HCT116 (cell line): ENCODE measurements around the gene RAD23A. TPM values are rescaled to one million over a fixed set of nuclear protein-coding genes. Genes with fewer than 3 reads are reported as not detected.

ENCODE experiments used
- ATAC-seq: fragments of 200-7000 bp; cut with Tn5 transposase; 2 replicates; pipeline ENCODE4 v1.9.1; 2020; ENCODE audit warnings: mild to moderate bottlenecking, moderate library complexity
- BruUV-seq: library from RNA; stranded (reverse); fragments of 400-500 nt; replicated peaks from 2 replicates; lab custom pipeline; 2021; lab: Mats Ljungman, UMichigan
- CTCF ChIA-PET: fragments of 300-600 bp; sonication (Branson Sonifier 250); formaldehyde crosslinking; loops from one replicate; lab custom pipeline; 2021; ENCODE audit warnings: antibody characterized with exemption; lab: Charles Lee
- POLR2A ChIA-PET: fragments of 300-600, 350-600 bp; sonication (Branson Sonifier 250); formaldehyde crosslinking; loops from one replicate; lab custom pipeline; 2021; ENCODE audit warnings: antibody characterized with exemption; lab: Charles Lee
- RAD21 ChIA-PET, 2 experiments: fragments of 300-600 bp; sonication (Branson Sonifier 250); formaldehyde crosslinking; loops; one replicate each; lab custom pipeline; 2023; ENCODE audit warnings: low total read pairs in 2 of 2; ENCODE audit not compliant: uncharacterized antibody in 2 of 2, unreplicated experiment in 2 of 2, low non-redundant PET in 1 of 2; lab: Charles Lee
- DNase-seq: peaks from one replicate; pipeline ENCODE4 v3.0.0-alpha.2; 2010; ENCODE audit warnings: low read depth, low spot score
- H2AFZ ChIP-seq: fragments of 200-600 bp; shearing (Covaris generic), sonication (generic); 2 replicates; pipeline ENCODE4 v1.6.1; 2017; ENCODE audit warnings: low read depth, mixed run types, mixed read lengths, antibody characterized with exemption, low read length; ENCODE audit not compliant: poor library complexity, severe bottlenecking
- H3K27ac ChIP-seq: 2 replicates; pipeline ENCODE4 v1.5.1; 2012; ENCODE audit warnings: low read depth, low read length
- H3K27me3 ChIP-seq: fragments of 200-600 bp; sonication (generic); 2 replicates; pipeline ENCODE4 v1.6.1; 2016; ENCODE audit warnings: mixed run types, low read length, mixed read lengths; ENCODE audit not compliant: insufficient read depth
- H3K36me3 ChIP-seq, 2 experiments: fragments of 200-500 bp in 1 of 2; fragments of 200-600 bp in 1 of 2; sonication (Bioruptor generic) in 1 of 2; sonication (generic) in 1 of 2; 2 replicates each; pipeline versions ENCODE4 v1.5.1 to v1.6.1; 2014 to 2016; ENCODE audit warnings: low read length in 2 of 2, inconsistent platforms in 1 of 2, mixed read lengths in 1 of 2, mixed run types in 1 of 2; ENCODE audit not compliant: insufficient read depth in 2 of 2, control insufficient read depth in 1 of 2
- H3K4me1 ChIP-seq, 2 experiments: fragments of 200-600 bp in 1 of 2; sonication (generic) in 1 of 2; 2 replicates each; pipeline versions ENCODE4 v1.5.1 to v1.6.1; 2012 to 2017; ENCODE audit warnings: low read length in 2 of 2, inconsistent platforms in 1 of 2, mild to moderate bottlenecking in 1 of 2, mixed read lengths in 1 of 2, mixed run types in 1 of 2, moderate library complexity in 1 of 2; ENCODE audit not compliant: insufficient read depth in 2 of 2, control insufficient read depth in 1 of 2
- H3K4me2 ChIP-seq: fragments of 200-600 bp; sonication (generic); 2 replicates; pipeline ENCODE4 v1.6.1; 2017; ENCODE audit warnings: mixed run types, low read length, mixed read lengths
- H3K4me3 ChIP-seq, 2 experiments: fragments of 200-600 bp in 1 of 2; sonication (generic) in 1 of 2; replicated peaks in 1 of 2; 2 replicates each; pipeline ENCODE4 v1.5.1; 2011 to 2016; ENCODE audit warnings: low read length in 2 of 2, control low read depth in 1 of 2, low read depth in 1 of 2, mild to moderate bottlenecking in 1 of 2, mixed read lengths in 1 of 2, mixed run types in 1 of 2
- H3K79me2 ChIP-seq: fragments of 200-600 bp; sonication (generic); 2 replicates; pipeline ENCODE4 v1.6.1; 2017; ENCODE audit warnings: mild to moderate bottlenecking, mixed run types, low read length, moderate library complexity, mixed read lengths; ENCODE audit not compliant: insufficient read depth
- H3K9ac ChIP-seq: fragments of 200-600 bp; sonication (generic); 2 replicates; pipeline ENCODE4 v1.6.1; 2016; ENCODE audit warnings: low read length, mixed read lengths
- H3K9me2 ChIP-seq: fragments of 200-600 bp; sonication (generic), shearing (Covaris generic); 2 replicates; pipeline ENCODE4 v1.6.1; 2017; ENCODE audit warnings: mixed run types, mild to moderate bottlenecking, moderate library complexity; ENCODE audit not compliant: insufficient read depth
- H3K9me3 ChIP-seq, 2 experiments: fragments of 200-500 bp in 1 of 2; fragments of 200-600 bp in 1 of 2; sonication (Bioruptor generic) in 1 of 2; sonication (generic) in 1 of 2; 2 replicates each; pipeline ENCODE4 v1.6.1; 2014 to 2017; ENCODE audit warnings: low read length in 2 of 2, mixed read lengths in 2 of 2, inconsistent platforms in 1 of 2, low read depth in 1 of 2, mild to moderate bottlenecking in 1 of 2, mixed run types in 1 of 2, moderate library complexity in 1 of 2; ENCODE audit not compliant: control insufficient read depth in 1 of 2, insufficient read depth in 1 of 2
- H4K20me1 ChIP-seq: fragments of 200-600 bp; sonication (generic), shearing (Covaris generic); 2 replicates; pipeline ENCODE4 v1.6.1; 2017; ENCODE audit warnings: mixed run types, mild to moderate bottlenecking, moderate library complexity; ENCODE audit not compliant: insufficient read depth
- CEBPB ChIP-seq: IDR thresholded peaks from 2 replicates; pipeline ENCODE4 v1.6.1; 2012; ENCODE audit warnings: low read depth
- EGR1 ChIP-seq: IDR thresholded peaks from 2 replicates; pipeline ENCODE4 v1.6.1; 2012; ENCODE audit warnings: low read depth
- ELF1 ChIP-seq: IDR thresholded peaks from 2 replicates; pipeline ENCODE4 v1.6.1; 2012; ENCODE audit warnings: low read depth, borderline replicate concordance
- JUND ChIP-seq: IDR thresholded peaks from 2 replicates; pipeline ENCODE4 v1.6.1; 2012
- POLR2A ChIP-seq: IDR thresholded peaks from 2 replicates; pipeline ENCODE4 v1.7.0; 2011; ENCODE audit warnings: borderline replicate concordance; ENCODE audit not compliant: insufficient read depth, insufficient read length; ENCODE audit errors: extremely low read depth
- RAD21 ChIP-seq: IDR thresholded peaks from 2 replicates; pipeline ENCODE4 v1.6.1; 2012; ENCODE audit warnings: low read depth, mild to moderate bottlenecking
- SP1 ChIP-seq: IDR thresholded peaks from 2 replicates; pipeline ENCODE4 v1.6.1; 2012; ENCODE audit warnings: low read depth
- TCF7L2 ChIP-seq: IDR thresholded peaks from 2 replicates; pipeline ENCODE4 v1.7.0; 2011; ENCODE audit warnings: borderline replicate concordance, inconsistent platforms; ENCODE audit not compliant: insufficient read depth, insufficient read length; ENCODE audit errors: extremely low read depth
- YY1 ChIP-seq: IDR thresholded peaks from 2 replicates; pipeline ENCODE4 v1.6.1; 2011; ENCODE audit warnings: low read length, low read depth, moderate library complexity, mild to moderate bottlenecking; ENCODE audit not compliant: insufficient replicate concordance; ENCODE audit errors: extremely low read depth
- ZFX ChIP-seq: fragments of 450-650 bp; IDR thresholded peaks from 2 replicates; pipeline ENCODE4 v1.6.1; 2017
- ZNF274 ChIP-seq: fragments of 200-500 bp; sonication (Bioruptor generic); IDR thresholded peaks from 2 replicates; pipeline ENCODE4 v1.6.1; 2014; ENCODE audit warnings: mild to moderate bottlenecking, low read depth, low read length, inconsistent platforms
- intact Hi-C: fragments of 100-400 bp; cut with micrococcal nuclease; formaldehyde crosslinking; loops from 2 replicates; pipeline ENCODE4 v1.10.0; 2022
- total RNA-seq: library from RNA; stranded (reverse); gene quantifications from one replicate; pipeline ENCODE4 v1.2.1, GENCODE V29; 2021; ENCODE audit not compliant: unreplicated experiment
- TF ChIP-seq, protein P1 (sequence below): IDR thresholded peaks from 2 replicates; pipeline ENCODE4 v1.6.1; 2011; ENCODE audit warnings: mild to moderate bottlenecking, low read length, moderate library complexity; ENCODE audit not compliant: insufficient replicate concordance; ENCODE audit errors: extremely low read depth
- TF ChIP-seq, protein P2 (sequence below), 3 experiments: fragments of 200-600 bp in 1 of 3; sonication (generic) in 1 of 3; IDR thresholded peaks in 2 of 3; conservative IDR thresholded peaks in 1 of 3; 2 replicates each; pipeline ENCODE4 v1.5.1; 2012 to 2017; ENCODE audit warnings: low read depth in 2 of 3, low read length in 2 of 3, antibody characterized with exemption in 1 of 3, borderline replicate concordance in 1 of 3, control low read depth in 1 of 3, mild to moderate bottlenecking in 1 of 3, mixed read lengths in 1 of 3, mixed run types in 1 of 3, moderate library complexity in 1 of 3; ENCODE audit not compliant: insufficient read depth in 1 of 3
- TF ChIP-seq, protein P3 (sequence below): IDR thresholded peaks from 2 replicates; pipeline ENCODE4 v1.6.1; 2012
- TF ChIP-seq, protein P4 (sequence below): IDR thresholded peaks from 2 replicates; pipeline ENCODE4 v1.6.1; 2012; ENCODE audit warnings: low read depth

RAD23A gene
- total RNA-seq, 1 experiment from 2014 or later: 163 TPM

DNA sequence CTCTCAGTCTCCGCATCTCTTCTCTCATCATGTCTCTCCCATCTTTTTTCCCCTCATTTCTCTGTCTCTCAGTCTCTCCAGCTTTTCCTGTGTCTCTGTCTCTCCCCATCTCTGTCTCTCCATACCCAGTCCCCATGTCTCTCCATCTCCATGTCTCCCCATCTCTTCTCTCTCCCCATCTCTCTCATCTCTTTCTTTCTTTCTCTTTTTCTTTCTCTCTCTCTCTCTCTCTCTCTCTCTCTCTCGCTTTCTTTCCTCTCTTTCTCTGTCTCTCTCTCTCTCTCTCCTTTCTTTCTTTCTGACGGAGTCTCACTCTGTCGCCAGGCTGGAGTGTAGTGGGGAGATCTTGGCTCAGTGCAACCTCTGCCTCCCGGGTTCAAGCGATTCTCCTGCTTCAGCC is 37.0 kb downstream of the RAD23A start:
- no peak overlapping the region for H3K4me3 ChIP-seq
- ChIA-PET CTCF (interaction anchor here (1.5 to 8.0 kb wide), 3 partner anchors 75 to 111 kb away, joined by 3 to 94 read pairs (median 27); no protein-coding TSS in a partner anchor), POLR2A (interaction anchor here (1.0 kb wide), 1 partner anchor 112 kb away, joined by 3 read pairs; no protein-coding TSS in a partner anchor), RAD21 (no interaction called here)
- no peak overlapping the region for H3K27ac ChIP-seq
- ATAC-seq (no peak), DNase-seq (no peak)
- TF ChIP-seq POLR2A: no peak
- no peak for TF ChIP-seq ZFX
- TF ChIP-seq YY1: no peak
- TF ChIP-seq CEBPB: no peak
- TF ChIP-seq ZNF274: no peak
- TF ChIP-seq, protein P1, sequence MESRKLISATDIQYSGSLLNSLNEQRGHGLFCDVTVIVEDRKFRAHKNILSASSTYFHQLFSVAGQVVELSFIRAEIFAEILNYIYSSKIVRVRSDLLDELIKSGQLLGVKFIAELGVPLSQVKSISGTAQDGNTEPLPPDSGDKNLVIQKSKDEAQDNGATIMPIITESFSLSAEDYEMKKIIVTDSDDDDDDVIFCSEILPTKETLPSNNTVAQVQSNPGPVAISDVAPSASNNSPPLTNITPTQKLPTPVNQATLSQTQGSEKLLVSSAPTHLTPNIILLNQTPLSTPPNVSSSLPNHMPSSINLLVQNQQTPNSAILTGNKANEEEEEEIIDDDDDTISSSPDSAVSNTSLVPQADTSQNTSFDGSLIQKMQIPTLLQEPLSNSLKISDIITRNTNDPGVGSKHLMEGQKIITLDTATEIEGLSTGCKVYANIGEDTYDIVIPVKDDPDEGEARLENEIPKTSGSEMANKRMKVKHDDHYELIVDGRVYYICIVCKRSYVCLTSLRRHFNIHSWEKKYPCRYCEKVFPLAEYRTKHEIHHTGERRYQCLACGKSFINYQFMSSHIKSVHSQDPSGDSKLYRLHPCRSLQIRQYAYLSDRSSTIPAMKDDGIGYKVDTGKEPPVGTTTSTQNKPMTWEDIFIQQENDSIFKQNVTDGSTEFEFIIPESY: no peak
- TF ChIP-seq, protein P2, sequence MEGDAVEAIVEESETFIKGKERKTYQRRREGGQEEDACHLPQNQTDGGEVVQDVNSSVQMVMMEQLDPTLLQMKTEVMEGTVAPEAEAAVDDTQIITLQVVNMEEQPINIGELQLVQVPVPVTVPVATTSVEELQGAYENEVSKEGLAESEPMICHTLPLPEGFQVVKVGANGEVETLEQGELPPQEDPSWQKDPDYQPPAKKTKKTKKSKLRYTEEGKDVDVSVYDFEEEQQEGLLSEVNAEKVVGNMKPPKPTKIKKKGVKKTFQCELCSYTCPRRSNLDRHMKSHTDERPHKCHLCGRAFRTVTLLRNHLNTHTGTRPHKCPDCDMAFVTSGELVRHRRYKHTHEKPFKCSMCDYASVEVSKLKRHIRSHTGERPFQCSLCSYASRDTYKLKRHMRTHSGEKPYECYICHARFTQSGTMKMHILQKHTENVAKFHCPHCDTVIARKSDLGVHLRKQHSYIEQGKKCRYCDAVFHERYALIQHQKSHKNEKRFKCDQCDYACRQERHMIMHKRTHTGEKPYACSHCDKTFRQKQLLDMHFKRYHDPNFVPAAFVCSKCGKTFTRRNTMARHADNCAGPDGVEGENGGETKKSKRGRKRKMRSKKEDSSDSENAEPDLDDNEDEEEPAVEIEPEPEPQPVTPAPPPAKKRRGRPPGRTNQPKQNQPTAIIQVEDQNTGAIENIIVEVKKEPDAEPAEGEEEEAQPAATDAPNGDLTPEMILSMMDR (IDR thresholded peaks at IDR 0.05 in 2 of 3, conservative IDR thresholded peaks at IDR 0.05 in 1 of 3; ENCODE audit: borderline replicate concordance in 1 of 3, insufficient read depth in 1 of 3, low read depth in 2 of 3, low read length in 2 of 3): no peak
- TF ChIP-seq SP1: no peak
- TF ChIP-seq ELF1: no peak
- TF ChIP-seq, protein P3, sequence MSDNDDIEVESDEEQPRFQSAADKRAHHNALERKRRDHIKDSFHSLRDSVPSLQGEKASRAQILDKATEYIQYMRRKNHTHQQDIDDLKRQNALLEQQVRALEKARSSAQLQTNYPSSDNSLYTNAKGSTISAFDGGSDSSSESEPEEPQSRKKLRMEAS: no peak
- no peak for TF ChIP-seq EGR1
- TF ChIP-seq JUND: no peak
- no peak for TF ChIP-seq TCF7L2
- TF ChIP-seq, protein P4, sequence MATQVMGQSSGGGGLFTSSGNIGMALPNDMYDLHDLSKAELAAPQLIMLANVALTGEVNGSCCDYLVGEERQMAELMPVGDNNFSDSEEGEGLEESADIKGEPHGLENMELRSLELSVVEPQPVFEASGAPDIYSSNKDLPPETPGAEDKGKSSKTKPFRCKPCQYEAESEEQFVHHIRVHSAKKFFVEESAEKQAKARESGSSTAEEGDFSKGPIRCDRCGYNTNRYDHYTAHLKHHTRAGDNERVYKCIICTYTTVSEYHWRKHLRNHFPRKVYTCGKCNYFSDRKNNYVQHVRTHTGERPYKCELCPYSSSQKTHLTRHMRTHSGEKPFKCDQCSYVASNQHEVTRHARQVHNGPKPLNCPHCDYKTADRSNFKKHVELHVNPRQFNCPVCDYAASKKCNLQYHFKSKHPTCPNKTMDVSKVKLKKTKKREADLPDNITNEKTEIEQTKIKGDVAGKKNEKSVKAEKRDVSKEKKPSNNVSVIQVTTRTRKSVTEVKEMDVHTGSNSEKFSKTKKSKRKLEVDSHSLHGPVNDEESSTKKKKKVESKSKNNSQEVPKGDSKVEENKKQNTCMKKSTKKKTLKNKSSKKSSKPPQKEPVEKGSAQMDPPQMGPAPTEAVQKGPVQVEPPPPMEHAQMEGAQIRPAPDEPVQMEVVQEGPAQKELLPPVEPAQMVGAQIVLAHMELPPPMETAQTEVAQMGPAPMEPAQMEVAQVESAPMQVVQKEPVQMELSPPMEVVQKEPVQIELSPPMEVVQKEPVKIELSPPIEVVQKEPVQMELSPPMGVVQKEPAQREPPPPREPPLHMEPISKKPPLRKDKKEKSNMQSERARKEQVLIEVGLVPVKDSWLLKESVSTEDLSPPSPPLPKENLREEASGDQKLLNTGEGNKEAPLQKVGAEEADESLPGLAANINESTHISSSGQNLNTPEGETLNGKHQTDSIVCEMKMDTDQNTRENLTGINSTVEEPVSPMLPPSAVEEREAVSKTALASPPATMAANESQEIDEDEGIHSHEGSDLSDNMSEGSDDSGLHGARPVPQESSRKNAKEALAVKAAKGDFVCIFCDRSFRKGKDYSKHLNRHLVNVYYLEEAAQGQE: no peak
- no peak for TF ChIP-seq RAD21
- H3K36me3 ChIP-seq: no peaks in the 10 kb centered on the region
- H3K4me2 ChIP-seq: no peak overlapping the region
- no peaks in the 10 kb centered on the region for H3K27me3 ChIP-seq
- H3K9ac ChIP-seq: no peak overlapping the region
- no peak overlapping the region for H2AFZ ChIP-seq
- intact Hi-C loops: loop anchor here (1.0 kb wide), 3 partner anchors 52 to 112 kb away; no protein-coding TSS in a partner anchor
- H4K20me1 ChIP-seq: no peaks in the 10 kb centered on the region
- H3K79me2 ChIP-seq: no peaks in the 10 kb centered on the region
- BruUV-seq: no TSS peak
- H3K4me1 ChIP-seq: peaks cover 21 to 33% of the 10 kb centered on the region in 2 experiments; a peak in 3 of 4 replicates
- no peaks in the 10 kb centered on the region for H3K9me2 ChIP-seq
- no peaks in the 10 kb centered on the region for H3K9me3 ChIP-seq
